K562 (cell line): ENCODE data around the gene TMEM217. TPM values are rescaled to one million over a fixed set of nuclear protein-coding genes. Genes with fewer than 3 reads are reported as not detected.

Experiments used
- CC2D1A ChIP-seq: fragments of 450-650 bp; IDR thresholded peaks from 2 replicates; pipeline ENCODE4 v1.6.1; 2017; ENCODE audit warnings: mild to moderate bottlenecking
- KDM1A ChIP-seq, 2 experiments: fragments of 450-650 bp; IDR thresholded peaks; 2 replicates each; pipeline ENCODE4 v1.6.1; 2016; ENCODE audit warnings: mild to moderate bottlenecking in 2 of 2
- SAFB ChIP-seq: fragments of 200-400 bp; formaldehyde crosslinking; IDR thresholded peaks from 2 replicates; pipeline ENCODE4 v1.6.1; 2017; ENCODE audit warnings: low read depth, low read length, borderline replicate concordance
- TARDBP ChIP-seq: fragments of 450-650 bp; IDR thresholded peaks from 2 replicates; pipeline ENCODE4 v1.6.1; 2016
- ZNF175 ChIP-seq: fragments of 200-800 bp; sonication (Bioruptor generic); IDR thresholded peaks from 2 replicates; pipeline ENCODE4 v1.6.1; 2016; ENCODE audit warnings: low read depth, mild to moderate bottlenecking, missing genetic modification characterization, missing compliant biosample characterization
- polyA plus RNA-seq, 8 experiments: library from polyadenylated mRNA; depleted of rRNA in 4 of 8; stranded (reverse) in 5 of 8; unstranded in 3 of 8; fragments of >200 nt; fragmentation: Nextera tagmentation in 2 of 8; fragmentation: Illumina TruSeq in 1 of 8; extraction: Ambion mirVana in 2 of 8; extraction: Trizol in 1 of 8; gene quantifications; 2 replicates each; pipeline versions ENCODE4 v1.2.1 to v1.2.3, GENCODE V29; 2011 to 2014; ENCODE audit warnings: inconsistent platforms in 1 of 8, missing spikeins in 1 of 8
- total RNA-seq, 7 experiments: library from RNA; depleted of rRNA in 6 of 7; stranded (reverse); fragments of >200 nt in 6 of 7; fragmentation: Illumina TruSeq in 2 of 7; extraction: Trizol in 2 of 7; gene quantifications; 2 replicates each; pipeline versions ENCODE4 v1.2.1 to v1.2.3, GENCODE V29; 2011 to 2021; ENCODE audit warnings: low replicate concordance in 1 of 7
- TF ChIP-seq, protein P1 (sequence below): fragments of 250-450 bp; sonication (Bioruptor Pico); IDR thresholded peaks from 2 replicates; pipeline ENCODE4 v1.8.0; 2021; ENCODE audit warnings: moderate library complexity, mild to moderate bottlenecking, inconsistent platforms
- TF ChIP-seq, protein P2 (sequence below): sonication (generic); formaldehyde crosslinking; IDR thresholded peaks from 2 replicates; pipeline ENCODE4 v1.8.1; 2022; ENCODE audit warnings: missing genetic modification reagents
- TF ChIP-seq, protein P3 (sequence below): sonication (generic); formaldehyde crosslinking; IDR thresholded peaks from 2 replicates; pipeline ENCODE4 v1.8.0; 2022; ENCODE audit warnings: missing genetic modification reagents, mild to moderate bottlenecking, moderate library complexity, borderline replicate concordance
- TF ChIP-seq, protein P4 (sequence below): fragments of 250-450 bp; sonication (Bioruptor Pico); IDR thresholded peaks from 2 replicates; pipeline ENCODE4 v1.4.0; 2020; ENCODE audit warnings: borderline replicate concordance
- TF ChIP-seq, protein P5 (sequence below): sonication (generic); formaldehyde crosslinking; IDR thresholded peaks from 2 replicates; pipeline ENCODE4 v1.8.0; 2023; ENCODE audit warnings: mild to moderate bottlenecking, missing genetic modification reagents

The TMEM217 gene
- total and polyA plus RNA-seq, 9 of the 15 experiments (the other 6 are each of a cell fraction or from before 2014, with no cell fraction given) = 1.3 to 8.0 (median 1.9) TPM

DNA sequence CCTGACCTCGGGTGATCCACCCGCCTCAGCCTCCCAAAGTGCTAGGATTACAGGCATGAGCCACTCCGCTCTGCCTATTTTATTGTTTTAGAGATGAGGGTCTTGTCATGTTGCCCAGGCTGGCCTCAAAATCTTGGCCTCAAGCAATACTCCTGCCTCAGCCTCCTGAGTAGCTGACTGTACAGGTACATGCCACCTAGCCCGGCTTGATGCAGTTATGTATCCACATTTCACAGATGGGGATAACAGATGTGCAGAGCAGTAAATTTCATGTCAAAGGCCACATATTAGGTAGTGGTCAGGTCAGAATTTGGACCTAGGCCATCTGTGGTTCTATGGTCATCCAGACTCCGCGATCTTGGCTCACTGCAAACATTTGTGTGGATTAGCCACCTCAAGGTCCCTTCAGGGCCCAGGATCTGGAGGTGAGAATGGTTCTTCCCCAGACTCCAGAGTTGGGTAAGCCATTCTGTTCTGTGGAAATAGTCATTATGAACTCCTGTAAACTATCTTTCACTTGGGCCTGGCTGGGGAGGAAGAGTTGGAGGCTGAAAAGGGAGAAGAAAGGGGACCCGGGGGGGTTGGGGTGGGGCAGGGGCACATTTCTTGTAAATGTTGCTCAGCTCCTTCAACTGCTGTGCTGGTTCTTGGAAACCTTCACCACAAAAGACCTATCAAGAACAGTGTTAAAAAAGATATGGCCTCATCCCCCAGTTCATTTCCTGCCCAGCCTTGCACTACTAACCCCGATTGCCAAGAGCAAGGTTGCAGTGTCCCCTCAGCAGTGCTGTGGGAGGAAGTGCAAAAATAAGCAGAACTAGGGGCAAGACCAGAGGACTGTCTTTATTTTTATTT is 75.0 kb downstream of the TMEM217 start (continued):
- TF ChIP-seq, protein P1, sequence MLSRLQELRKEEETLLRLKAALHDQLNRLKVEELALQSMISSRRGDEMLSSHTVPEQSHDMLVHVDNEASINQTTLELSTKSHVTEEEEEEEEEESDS (CRISPR knock-in tag) = no peak
- TF ChIP-seq, protein P2, sequence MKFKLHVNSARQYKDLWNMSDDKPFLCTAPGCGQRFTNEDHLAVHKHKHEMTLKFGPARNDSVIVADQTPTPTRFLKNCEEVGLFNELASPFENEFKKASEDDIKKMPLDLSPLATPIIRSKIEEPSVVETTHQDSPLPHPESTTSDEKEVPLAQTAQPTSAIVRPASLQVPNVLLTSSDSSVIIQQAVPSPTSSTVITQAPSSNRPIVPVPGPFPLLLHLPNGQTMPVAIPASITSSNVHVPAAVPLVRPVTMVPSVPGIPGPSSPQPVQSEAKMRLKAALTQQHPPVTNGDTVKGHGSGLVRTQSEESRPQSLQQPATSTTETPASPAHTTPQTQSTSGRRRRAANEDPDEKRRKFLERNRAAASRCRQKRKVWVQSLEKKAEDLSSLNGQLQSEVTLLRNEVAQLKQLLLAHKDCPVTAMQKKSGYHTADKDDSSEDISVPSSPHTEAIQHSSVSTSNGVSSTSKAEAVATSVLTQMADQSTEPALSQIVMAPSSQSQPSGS (CRISPR knock-in tag) = no peak
- TF ChIP-seq SAFB (no peak), ZNF175 (CRISPR knock-in tag) (peak; percentile 95), KDM1A (IDR thresholded peaks at IDR 0.05) (peak; percentile 79 to 82), TARDBP (no peak), CC2D1A (peak; percentile 78; the same call in 1 of the 2 replicates)
- TF ChIP-seq, protein P3, sequence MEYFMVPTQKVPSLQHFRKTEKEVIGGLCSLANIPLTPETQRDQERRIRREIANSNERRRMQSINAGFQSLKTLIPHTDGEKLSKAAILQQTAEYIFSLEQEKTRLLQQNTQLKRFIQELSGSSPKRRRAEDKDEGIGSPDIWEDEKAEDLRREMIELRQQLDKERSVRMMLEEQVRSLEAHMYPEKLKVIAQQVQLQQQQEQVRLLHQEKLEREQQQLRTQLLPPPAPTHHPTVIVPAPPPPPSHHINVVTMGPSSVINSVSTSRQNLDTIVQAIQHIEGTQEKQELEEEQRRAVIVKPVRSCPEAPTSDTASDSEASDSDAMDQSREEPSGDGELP = no peak
- TF ChIP-seq, protein P4, sequence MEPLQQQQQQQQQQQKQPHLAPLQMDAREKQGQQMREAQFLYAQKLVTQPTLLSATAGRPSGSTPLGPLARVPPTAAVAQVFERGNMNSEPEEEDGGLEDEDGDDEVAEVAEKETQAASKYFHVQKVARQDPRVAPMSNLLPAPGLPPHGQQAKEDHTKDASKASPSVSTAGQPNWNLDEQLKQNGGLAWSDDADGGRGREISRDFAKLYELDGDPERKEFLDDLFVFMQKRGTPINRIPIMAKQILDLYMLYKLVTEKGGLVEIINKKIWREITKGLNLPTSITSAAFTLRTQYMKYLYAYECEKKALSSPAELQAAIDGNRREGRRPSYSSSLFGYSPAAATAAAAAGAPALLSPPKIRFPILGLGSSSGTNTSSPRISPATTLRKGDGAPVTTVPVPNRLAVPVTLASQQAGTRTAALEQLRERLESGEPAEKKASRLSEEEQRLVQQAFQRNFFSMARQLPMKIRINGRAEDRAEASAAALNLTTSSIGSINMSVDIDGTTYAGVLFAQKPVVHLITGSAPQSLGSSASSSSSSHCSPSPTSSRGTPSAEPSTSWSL (CRISPR knock-in tag) = 0 out of 2 replicates have a peak, but pooled peaks have one; percentile 30
- TF ChIP-seq, protein P5, sequence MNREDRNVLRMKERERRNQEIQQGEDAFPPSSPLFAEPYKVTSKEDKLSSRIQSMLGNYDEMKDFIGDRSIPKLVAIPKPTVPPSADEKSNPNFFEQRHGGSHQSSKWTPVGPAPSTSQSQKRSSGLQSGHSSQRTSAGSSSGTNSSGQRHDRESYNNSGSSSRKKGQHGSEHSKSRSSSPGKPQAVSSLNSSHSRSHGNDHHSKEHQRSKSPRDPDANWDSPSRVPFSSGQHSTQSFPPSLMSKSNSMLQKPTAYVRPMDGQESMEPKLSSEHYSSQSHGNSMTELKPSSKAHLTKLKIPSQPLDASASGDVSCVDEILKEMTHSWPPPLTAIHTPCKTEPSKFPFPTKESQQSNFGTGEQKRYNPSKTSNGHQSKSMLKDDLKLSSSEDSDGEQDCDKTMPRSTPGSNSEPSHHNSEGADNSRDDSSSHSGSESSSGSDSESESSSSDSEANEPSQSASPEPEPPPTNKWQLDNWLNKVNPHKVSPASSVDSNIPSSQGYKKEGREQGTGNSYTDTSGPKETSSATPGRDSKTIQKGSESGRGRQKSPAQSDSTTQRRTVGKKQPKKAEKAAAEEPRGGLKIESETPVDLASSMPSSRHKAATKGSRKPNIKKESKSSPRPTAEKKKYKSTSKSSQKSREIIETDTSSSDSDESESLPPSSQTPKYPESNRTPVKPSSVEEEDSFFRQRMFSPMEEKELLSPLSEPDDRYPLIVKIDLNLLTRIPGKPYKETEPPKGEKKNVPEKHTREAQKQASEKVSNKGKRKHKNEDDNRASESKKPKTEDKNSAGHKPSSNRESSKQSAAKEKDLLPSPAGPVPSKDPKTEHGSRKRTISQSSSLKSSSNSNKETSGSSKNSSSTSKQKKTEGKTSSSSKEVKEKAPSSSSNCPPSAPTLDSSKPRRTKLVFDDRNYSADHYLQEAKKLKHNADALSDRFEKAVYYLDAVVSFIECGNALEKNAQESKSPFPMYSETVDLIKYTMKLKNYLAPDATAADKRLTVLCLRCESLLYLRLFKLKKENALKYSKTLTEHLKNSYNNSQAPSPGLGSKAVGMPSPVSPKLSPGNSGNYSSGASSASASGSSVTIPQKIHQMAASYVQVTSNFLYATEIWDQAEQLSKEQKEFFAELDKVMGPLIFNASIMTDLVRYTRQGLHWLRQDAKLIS = no peak; the same call in 1 of the 2 replicates
